BE2C (cell line): ENCODE measurements around the gene CYP19A1.

Experiments used
- DNase-seq: peaks from one replicate; pipeline ENCODE4 v3.0.0-alpha.2; 2020
- H3K27me3 ChIP-seq: fragments of 250-450 bp; sonication (Bioruptor Pico); 2 replicates; pipeline ENCODE4 v1.5.1; 2020; ENCODE audit warnings: mild to moderate bottlenecking
- H3K36me3 ChIP-seq: fragments of 250-450 bp; sonication (Bioruptor Pico); 2 replicates; pipeline ENCODE4 v1.5.1; 2020; ENCODE audit warnings: mild to moderate bottlenecking
- H3K4me1 ChIP-seq: fragments of 250-450 bp; sonication (Bioruptor Pico); 2 replicates; pipeline ENCODE4 v1.5.1; 2020
- H3K4me3 ChIP-seq: 2 replicates; pipeline ENCODE4 v1.5.1; 2011; ENCODE audit warnings: low read depth, low read length
- H3K9me3 ChIP-seq: fragments of 250-450 bp; sonication (Bioruptor Pico); 2 replicates; pipeline ENCODE4 v1.5.1; 2020
- TF ChIP-seq, protein P1 (sequence below): IDR thresholded peaks from 2 replicates; pipeline ENCODE4 v1.5.1; 2012; ENCODE audit warnings: mild to moderate bottlenecking, low read depth, low read length

The CYP19A1 gene

DNA sequence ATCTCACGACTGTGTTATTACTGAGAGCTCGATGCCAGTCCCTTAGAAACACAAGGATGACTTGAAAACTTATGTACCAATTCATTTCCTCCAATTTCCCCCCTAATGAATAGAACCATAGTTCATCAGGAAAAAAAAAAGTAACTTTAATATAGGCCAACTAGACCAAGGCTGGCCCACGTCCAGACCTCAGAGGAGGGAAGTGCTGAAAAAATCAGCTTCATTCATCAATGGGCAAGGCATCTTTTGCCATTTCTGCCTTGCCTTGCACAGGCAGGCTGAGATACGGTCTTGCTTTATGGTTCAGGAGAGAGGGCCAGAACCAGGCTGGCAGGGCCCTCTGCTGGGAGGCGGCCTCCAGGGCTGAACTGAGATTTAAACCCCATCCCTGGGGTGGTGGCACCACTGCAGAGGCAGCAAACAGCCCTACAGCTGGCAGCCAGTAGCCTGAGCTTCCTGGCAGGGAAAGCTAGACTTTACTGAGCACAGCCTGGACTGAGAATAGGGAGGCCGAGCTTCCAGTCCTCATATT lies 139.6 kb downstream of the CYP19A1 start:
- Histone ChIP-seq H3K27me3 (peaks cover 30% of the 10 kb centered on the region), H3K9me3 (no peaks in the 10 kb centered on the region), H3K4me1 (no peaks in the 10 kb centered on the region), H3K4me3 (no peak overlapping the region), H3K36me3 (no peaks in the 10 kb centered on the region)
- DNase-seq, result no peak
- TF ChIP-seq, protein P1, sequence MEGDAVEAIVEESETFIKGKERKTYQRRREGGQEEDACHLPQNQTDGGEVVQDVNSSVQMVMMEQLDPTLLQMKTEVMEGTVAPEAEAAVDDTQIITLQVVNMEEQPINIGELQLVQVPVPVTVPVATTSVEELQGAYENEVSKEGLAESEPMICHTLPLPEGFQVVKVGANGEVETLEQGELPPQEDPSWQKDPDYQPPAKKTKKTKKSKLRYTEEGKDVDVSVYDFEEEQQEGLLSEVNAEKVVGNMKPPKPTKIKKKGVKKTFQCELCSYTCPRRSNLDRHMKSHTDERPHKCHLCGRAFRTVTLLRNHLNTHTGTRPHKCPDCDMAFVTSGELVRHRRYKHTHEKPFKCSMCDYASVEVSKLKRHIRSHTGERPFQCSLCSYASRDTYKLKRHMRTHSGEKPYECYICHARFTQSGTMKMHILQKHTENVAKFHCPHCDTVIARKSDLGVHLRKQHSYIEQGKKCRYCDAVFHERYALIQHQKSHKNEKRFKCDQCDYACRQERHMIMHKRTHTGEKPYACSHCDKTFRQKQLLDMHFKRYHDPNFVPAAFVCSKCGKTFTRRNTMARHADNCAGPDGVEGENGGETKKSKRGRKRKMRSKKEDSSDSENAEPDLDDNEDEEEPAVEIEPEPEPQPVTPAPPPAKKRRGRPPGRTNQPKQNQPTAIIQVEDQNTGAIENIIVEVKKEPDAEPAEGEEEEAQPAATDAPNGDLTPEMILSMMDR, result no peak

DNA sequence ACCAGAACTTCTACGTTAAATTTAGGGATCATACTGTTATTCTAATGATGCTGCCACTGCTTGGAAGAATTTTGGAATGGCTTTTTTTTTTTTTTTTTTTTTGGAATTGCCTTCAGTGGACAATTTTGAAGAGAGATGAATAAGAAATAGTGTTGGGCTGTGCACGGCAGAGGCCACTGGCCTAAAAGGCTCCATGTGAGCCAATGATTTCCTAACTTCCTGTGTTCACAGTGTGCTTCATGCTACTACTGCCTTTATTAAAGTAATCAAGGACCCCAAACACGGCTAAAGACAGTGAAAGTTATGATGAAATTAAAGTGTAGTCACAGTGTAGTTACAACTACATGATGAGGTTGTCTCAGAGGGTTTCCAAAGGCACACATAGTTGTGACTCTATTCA lies 142.9 kb downstream of the CYP19A1 start:
- H3K9me3 ChIP-seq, result no peaks in the 10 kb centered on the region
- H3K4me3 ChIP-seq, result no peak overlapping the region
- TF ChIP-seq, protein P1, result no peak
- no peaks in the 10 kb centered on the region for H3K36me3 ChIP-seq
- DNase-seq, result no peak
- H3K27me3 ChIP-seq, result peaks cover 39% of the 10 kb centered on the region
- H3K4me1 ChIP-seq, result no peaks in the 10 kb centered on the region

DNA sequence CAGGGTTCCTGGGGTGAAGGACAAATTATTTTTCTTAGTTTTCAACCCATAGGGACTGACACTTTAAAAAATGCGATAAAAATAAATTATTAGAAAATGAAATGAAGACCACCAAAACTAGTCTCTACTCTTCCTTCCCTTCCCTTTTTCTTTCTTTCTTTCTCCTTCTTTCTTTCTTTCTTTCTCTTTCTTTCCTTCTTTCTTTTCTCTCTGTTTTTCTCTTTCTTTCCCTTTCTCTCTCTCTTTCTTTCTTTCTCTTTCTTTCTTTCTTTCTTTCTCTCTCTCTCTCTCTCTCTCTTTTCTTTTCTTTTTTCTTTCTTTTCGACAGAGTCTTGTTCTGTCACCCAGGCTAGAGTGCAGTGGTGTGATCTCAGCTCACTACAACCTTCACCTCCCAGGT lies 144.4 kb downstream of the CYP19A1 start:
- Histone ChIP-seq H3K9me3 (no peaks in the 10 kb centered on the region), H3K4me3 (no peak overlapping the region), H3K36me3 (no peaks in the 10 kb centered on the region), H3K27me3 (peaks cover 35% of the 10 kb centered on the region), H3K4me1 (no peaks in the 10 kb centered on the region)
- TF ChIP-seq, protein P1, result no peak
- DNase-seq, result no peak

DNA sequence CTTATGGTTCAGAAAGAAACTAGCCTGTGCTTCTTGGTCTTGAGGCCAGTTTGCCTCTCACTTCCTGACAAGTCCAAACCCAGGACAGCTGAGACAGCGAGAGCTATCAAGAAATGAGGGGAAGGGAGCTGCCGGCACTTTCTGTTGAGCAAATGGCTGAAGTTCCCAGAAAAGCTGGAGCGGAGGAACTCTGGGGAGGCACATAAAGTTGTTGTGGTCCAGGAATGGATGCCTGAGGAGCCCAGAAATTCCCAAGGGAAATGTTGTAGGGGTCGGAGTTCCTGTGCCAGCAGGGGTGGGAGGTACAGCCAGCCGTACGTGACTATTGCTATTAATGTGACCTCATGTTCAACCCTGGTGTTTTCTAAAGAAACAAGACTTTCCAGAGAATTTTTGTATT lies 144.9 kb downstream of the CYP19A1 start:
- peaks cover 32% of the 10 kb centered on the region for H3K27me3 ChIP-seq
- TF ChIP-seq, protein P1, result no peak
- no peaks in the 10 kb centered on the region for H3K36me3 ChIP-seq
- no peaks in the 10 kb centered on the region; the same call in 1 of the 2 replicates for H3K9me3 ChIP-seq
- no peak overlapping the region for H3K4me3 ChIP-seq
- no peaks in the 10 kb centered on the region for H3K4me1 ChIP-seq
- no peak for DNase-seq

DNA sequence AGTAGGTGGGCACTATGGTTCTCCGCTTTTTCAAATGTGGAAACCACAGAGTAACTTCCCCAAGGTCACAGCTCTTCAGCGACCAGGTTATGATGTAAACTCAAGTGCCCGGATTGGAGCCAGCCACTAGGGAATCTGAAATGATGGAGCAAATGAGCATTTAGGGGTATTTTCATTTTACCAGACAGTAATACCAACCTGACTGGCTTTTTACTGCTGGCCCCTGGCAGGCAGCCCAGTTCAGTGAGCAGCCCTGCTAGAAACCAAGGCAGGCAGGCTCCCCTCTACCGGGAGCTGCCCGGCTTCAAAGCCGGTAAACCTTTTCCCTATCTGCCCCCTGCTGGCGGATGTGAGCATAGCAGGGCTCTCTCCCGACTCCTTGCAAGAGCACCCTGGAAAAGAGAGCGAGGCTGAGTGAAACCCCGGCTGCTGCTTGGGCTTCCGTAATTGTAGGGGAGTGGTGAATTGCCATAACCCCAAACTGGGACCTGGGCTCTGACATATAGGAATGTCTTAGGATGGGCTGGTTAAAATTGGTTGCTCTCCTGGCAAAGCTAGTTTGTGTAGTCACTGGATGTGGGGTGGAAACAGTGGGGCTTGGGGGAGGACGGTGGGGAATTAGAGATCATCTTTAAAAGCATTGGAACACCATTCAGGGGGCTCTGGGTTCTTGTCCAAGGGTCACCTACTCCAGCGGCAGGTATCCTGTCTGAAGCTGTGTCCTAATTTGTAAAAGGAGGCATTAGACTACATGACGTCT lies 145.7 kb downstream of the CYP19A1 start:
- no peaks in the 10 kb centered on the region; the same call in 1 of the 2 replicates for H3K9me3 ChIP-seq
- DNase-seq, result peak; percentile 93
- no peaks in the 10 kb centered on the region for H3K36me3 ChIP-seq
- H3K27me3 ChIP-seq, result peaks cover 32% of the 10 kb centered on the region
- H3K4me3 ChIP-seq, result no peak overlapping the region
- TF ChIP-seq, protein P1, result peak; percentile 97
- no peaks in the 10 kb centered on the region for H3K4me1 ChIP-seq

DNA sequence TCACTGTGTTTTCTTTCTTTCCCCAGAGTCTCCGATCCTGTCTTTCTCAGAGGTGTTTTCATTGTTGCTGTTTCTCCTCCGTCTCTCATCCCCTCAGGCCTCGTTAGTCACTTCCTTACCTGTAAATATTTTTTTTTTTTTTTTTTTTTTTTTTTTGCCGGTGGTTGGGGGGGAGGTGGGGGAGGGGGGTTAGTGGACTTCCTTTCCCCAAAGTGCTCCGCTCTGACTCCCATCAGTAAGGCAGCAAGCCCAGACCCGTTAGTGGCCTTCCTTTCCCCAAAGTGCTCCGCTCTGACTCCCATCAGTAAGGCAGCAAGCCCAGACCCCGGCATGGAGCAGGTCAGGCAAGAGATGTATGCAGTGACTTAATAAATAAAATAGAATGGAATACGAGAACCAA lies 146.6 kb downstream of the CYP19A1 start:
- Histone ChIP-seq H3K9me3 (no peaks in the 10 kb centered on the region; the same call in 1 of the 2 replicates), H3K36me3 (no peaks in the 10 kb centered on the region), H3K27me3 (peaks cover 26% of the 10 kb centered on the region), H3K4me1 (no peaks in the 10 kb centered on the region), H3K4me3 (no peak overlapping the region)
- TF ChIP-seq, protein P1, result 0 out of 2 replicates have a peak, but pooled peaks have one; percentile 0
- no peak for DNase-seq
